ENCODE data around the gene DNAJC3. TPM values are rescaled to one million over a fixed set of nuclear protein-coding genes. Genes with fewer than 3 reads are reported as not detected.

DNAJC3 gene
- polyA plus RNA-seq, 1 donor (not counting 4 experiments of a cell fraction or from before 2014, with no cell fraction given): 23.8 TPM

DNA sequence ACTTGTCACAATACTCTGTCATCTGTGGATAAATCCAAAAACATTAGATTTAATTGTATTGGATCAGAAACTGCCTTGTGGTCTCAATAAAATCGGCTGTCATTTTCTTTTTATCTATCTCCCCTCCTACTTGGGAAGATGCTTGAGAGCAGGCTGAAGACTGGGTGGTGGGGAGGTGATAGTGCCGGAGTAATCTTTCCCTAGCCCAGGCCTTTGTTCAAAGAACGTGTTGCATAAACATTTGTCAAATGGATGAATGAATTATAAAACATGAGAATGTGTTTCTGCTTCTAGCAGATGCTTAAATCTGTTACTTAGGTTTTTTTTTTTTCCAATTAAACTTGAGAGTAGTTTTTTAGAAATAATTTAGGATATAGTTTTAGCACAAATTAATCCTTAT is 49.9 kb downstream of the DNAJC3 start:
- dilution Hi-C loops (cut with MboI; ENCODE audit: extremely low pct_ligation_motif_present, low sequenced_read_pairs): no loop called here
- Histone ChIP-seq H2AFZ (ENCODE audit: control insufficient read depth, low read length) (no peak overlapping the region), H3K36me3 (ENCODE audit: control insufficient read depth in 2 of 2, extremely low read depth in 1 of 2, insufficient read depth in 2 of 2, low read length in 2 of 2) (peaks cover 2 to 4% of the 10 kb centered on the region in 2 experiments), H3K9me3 (ENCODE audit: control insufficient read depth, low read depth, low read length) (no peaks in the 10 kb centered on the region), H3K9ac (ENCODE audit: control insufficient read depth, extremely low read depth, insufficient read depth, low read length) (no peak overlapping the region), H3K27me3 (ENCODE audit: control insufficient read depth, extremely low read depth, insufficient read depth, low read length) (no peaks in the 10 kb centered on the region), H4K20me1 (ENCODE audit: control insufficient read depth, extremely low read depth, insufficient read depth, low read length) (no peaks in the 10 kb centered on the region), H3K79me2 (ENCODE audit: control insufficient read depth, insufficient read depth, low read length) (peaks cover 43% of the 10 kb centered on the region), H3K4me1 (ENCODE audit: control insufficient read depth, extremely low read depth, insufficient read depth, low read length) (no peaks in the 10 kb centered on the region), H3K4me3 (ENCODE audit: control insufficient read depth in 2 of 3, extremely low read depth in 1 of 3, insufficient read depth in 2 of 3, low read depth in 1 of 3, low read length in 3 of 3) (no peak overlapping the region), H3K9me1 (ENCODE audit: control insufficient read depth, extremely low read depth, insufficient read depth, low read length) (no peaks in the 10 kb centered on the region), H3K4me2 (ENCODE audit: control insufficient read depth, extremely low read depth, insufficient read depth, low read depth, low read length) (no peak overlapping the region), H3K27ac (ENCODE audit: control insufficient read depth, insufficient read depth, low read length) (no peak overlapping the region)
- FAIRE-seq (no peak), DNase-seq (ENCODE audit: low read depth, low spot score) (no peak)
- TF ChIP-seq EZH2 (IDR thresholded peaks at IDR 0.05; ENCODE audit: low read length): no peak
- TF ChIP-seq, protein P1, sequence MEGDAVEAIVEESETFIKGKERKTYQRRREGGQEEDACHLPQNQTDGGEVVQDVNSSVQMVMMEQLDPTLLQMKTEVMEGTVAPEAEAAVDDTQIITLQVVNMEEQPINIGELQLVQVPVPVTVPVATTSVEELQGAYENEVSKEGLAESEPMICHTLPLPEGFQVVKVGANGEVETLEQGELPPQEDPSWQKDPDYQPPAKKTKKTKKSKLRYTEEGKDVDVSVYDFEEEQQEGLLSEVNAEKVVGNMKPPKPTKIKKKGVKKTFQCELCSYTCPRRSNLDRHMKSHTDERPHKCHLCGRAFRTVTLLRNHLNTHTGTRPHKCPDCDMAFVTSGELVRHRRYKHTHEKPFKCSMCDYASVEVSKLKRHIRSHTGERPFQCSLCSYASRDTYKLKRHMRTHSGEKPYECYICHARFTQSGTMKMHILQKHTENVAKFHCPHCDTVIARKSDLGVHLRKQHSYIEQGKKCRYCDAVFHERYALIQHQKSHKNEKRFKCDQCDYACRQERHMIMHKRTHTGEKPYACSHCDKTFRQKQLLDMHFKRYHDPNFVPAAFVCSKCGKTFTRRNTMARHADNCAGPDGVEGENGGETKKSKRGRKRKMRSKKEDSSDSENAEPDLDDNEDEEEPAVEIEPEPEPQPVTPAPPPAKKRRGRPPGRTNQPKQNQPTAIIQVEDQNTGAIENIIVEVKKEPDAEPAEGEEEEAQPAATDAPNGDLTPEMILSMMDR (optimal IDR thresholded peaks at IDR 0.05 in 1 of 3, IDR thresholded peaks at IDR 0.05 in 1 of 3, conservative IDR thresholded peaks at IDR 0.05 in 1 of 3; ENCODE audit: extremely low read depth in 1 of 3, insufficient read depth in 2 of 3, low read length in 3 of 3): no peak

DNA sequence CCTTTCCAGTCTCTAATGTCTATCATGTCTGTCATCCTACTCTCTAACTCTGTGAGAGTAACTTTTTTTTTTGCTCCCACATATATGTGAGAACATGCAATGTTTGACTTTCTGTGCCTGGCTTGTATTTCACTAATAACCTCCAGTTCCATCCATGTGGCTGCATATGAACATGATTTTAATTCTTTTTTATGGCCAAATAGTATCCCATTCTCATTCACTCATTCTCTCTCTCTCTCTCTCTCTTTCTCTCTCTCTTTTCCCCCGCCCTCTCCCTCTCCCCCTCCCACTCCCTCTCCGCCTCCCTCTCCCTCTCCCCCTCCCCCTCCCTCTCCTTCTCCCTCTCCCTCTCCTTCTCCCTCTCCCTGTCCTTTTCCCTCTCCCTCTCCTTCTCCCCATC is 52.0 kb downstream of the DNAJC3 start:
- DNase-seq (ENCODE audit: low read depth, low spot score) (no peak), FAIRE-seq (no peak)
- no peak for TF ChIP-seq EZH2 (IDR thresholded peaks at IDR 0.05; ENCODE audit: low read length)
- TF ChIP-seq, protein P1 (optimal IDR thresholded peaks at IDR 0.05 in 1 of 3, IDR thresholded peaks at IDR 0.05 in 1 of 3, conservative IDR thresholded peaks at IDR 0.05 in 1 of 3; ENCODE audit: extremely low read depth in 1 of 3, insufficient read depth in 2 of 3, low read length in 3 of 3): no peak
- Histone ChIP-seq H3K79me2 (ENCODE audit: control insufficient read depth, insufficient read depth, low read length) (peaks cover 56% of the 10 kb centered on the region), H3K4me3 (ENCODE audit: control insufficient read depth in 2 of 3, extremely low read depth in 1 of 3, insufficient read depth in 2 of 3, low read depth in 1 of 3, low read length in 3 of 3) (no peak overlapping the region), H2AFZ (ENCODE audit: control insufficient read depth, low read length) (no peak overlapping the region), H3K4me2 (ENCODE audit: control insufficient read depth, extremely low read depth, insufficient read depth, low read depth, low read length) (no peak overlapping the region), H3K27me3 (ENCODE audit: control insufficient read depth, extremely low read depth, insufficient read depth, low read length) (no peaks in the 10 kb centered on the region), H3K9me3 (ENCODE audit: control insufficient read depth, low read depth, low read length) (no peaks in the 10 kb centered on the region), H3K9ac (ENCODE audit: control insufficient read depth, extremely low read depth, insufficient read depth, low read length) (no peak overlapping the region), H3K9me1 (ENCODE audit: control insufficient read depth, extremely low read depth, insufficient read depth, low read length) (no peaks in the 10 kb centered on the region), H3K27ac (ENCODE audit: control insufficient read depth, insufficient read depth, low read length) (no peak overlapping the region), H4K20me1 (ENCODE audit: control insufficient read depth, extremely low read depth, insufficient read depth, low read length) (no peaks in the 10 kb centered on the region), H3K36me3 (ENCODE audit: control insufficient read depth in 2 of 2, extremely low read depth in 1 of 2, insufficient read depth in 2 of 2, low read length in 2 of 2) (no peaks in the 10 kb centered on the region), H3K4me1 (ENCODE audit: control insufficient read depth, extremely low read depth, insufficient read depth, low read length) (no peaks in the 10 kb centered on the region)
- dilution Hi-C loops (cut with MboI; ENCODE audit: extremely low pct_ligation_motif_present, low sequenced_read_pairs): no loop called here
